ENCODE data around the gene ZBTB7C.

- TF ChIP-seq CTCF (IDR thresholded peaks at IDR 0.05) (no peak), POLR2A (IDR thresholded peaks at IDR 0.05) (no peak)
These were observed 48.7 kb downstream of the ZBTB7C start for GRCh38 chr18:48360376-48361021.
